NCI-H146 treated with DMSO at 0.1 percent for 48 hours (cell line): Measurements from ENCODE around the gene CHDH.
A peak's percentile ranks its signal among the peaks of the same experiment; 100 is the strongest.

Source experiments
- DNase-seq: peaks from one replicate; lab custom pipeline; 2025; ENCODE audit not compliant: unreplicated experiment; lab: John Stamatoyannopoulos, UW

The CHDH gene, protein sequence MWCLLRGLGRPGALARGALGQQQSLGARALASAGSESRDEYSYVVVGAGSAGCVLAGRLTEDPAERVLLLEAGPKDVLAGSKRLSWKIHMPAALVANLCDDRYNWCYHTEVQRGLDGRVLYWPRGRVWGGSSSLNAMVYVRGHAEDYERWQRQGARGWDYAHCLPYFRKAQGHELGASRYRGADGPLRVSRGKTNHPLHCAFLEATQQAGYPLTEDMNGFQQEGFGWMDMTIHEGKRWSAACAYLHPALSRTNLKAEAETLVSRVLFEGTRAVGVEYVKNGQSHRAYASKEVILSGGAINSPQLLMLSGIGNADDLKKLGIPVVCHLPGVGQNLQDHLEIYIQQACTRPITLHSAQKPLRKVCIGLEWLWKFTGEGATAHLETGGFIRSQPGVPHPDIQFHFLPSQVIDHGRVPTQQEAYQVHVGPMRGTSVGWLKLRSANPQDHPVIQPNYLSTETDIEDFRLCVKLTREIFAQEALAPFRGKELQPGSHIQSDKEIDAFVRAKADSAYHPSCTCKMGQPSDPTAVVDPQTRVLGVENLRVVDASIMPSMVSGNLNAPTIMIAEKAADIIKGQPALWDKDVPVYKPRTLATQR

DNA sequence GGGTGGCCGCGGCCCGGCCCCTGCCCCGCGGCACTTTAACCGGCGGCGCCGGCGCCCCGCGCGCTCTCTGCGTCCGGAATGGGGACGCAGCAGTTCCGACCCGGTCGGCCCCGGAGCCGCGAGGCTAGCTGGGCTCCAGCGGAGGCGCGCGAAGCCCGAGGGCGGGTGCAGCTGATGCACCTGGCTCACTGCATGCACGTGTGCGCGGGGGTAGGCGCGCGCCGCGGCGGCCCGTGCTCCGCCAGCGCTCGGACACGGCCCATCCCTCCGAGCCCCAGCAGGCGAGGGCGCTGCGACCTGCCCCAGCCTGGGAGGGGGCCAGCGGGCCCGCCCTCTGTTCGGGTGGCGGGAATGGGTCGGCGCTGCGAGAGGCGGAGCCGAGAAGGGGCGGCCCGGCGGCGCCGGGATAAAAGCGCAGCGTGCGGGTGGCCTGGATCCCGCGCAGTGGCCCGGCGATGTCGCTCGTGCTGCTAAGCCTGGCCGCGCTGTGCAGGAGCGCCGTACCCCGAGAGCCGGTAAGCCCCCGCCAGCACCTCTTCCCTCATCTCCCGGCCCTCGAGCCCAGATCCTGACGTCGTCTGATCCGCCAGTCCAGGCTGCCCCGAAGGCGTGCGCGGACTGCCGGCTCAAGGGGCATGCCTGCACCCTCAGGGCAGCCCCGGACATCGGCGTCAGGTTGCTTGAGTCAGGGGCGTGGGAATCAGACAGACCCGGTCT, at the start of gene CHDH, which contains the start of gene IL17RB:
Gene CHDH (minus strand): TSS at position 286 of the 717 bp plus-strand sequence. CDS start 22,411 bp downstream, outside the sequence.
Gene IL17RB (plus strand): TSS at position 435 of the 717 bp plus-strand sequence. CDS start 21 bp downstream, at position 456.
- DNase-seq, result peak; percentile 56

GRCh38 chr3:53892286-53892637, 46.0 kb upstream of the CHDH start:
- DNase-seq, result no peak

- DNase-seq, result peak; percentile 91
Observed at GRCh38 chr3:53891497-53892285, 45.5 kb upstream of the CHDH start, which contains the start of gene SELENOK. Gene SELENOK, minus strand, starts transcription at chr3:53891859.

GRCh38 chr3:53890726-53891475, 44.7 kb upstream of the CHDH start:
- peak; percentile 23 for DNase-seq

DNA sequence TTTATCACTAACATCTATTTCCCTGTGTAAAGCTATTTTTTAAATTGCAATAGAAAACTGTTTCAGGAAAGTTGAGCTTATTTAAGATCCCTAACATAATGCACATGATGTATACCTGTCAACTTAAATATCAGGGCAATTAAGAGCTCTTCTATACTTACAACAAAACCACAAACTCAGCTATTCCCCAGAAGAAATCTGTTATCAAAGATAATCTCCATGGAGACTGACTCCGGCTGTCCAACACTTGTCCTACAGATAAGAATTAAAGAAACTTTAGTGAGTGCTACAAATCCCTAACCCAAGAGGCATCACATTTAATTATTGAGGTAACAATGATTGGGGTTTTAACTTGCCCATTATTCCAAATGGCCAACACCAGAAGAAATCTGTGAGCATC, 42.0 kb upstream of the CHDH start:
- DNase-seq, result no peak

DNA sequence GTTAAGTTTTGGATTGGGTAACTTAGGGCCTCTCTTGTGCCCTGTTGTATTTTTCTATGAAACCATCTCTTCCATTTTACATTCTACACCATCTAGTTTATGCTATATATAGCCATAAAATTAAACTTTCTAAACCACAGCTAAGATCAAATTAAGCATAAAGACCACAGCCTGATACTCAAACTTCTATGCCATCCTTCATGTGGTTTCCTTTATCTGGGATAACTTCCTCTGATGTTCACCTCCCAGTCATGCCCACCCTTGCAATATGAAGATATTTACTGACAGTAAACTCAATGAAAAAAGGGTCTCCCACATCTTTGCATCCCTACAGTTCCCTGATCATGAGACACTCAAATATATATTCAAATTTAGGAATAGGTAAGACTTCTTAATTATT, 41.2 kb upstream of the CHDH start:
- no peak for DNase-seq

DNA sequence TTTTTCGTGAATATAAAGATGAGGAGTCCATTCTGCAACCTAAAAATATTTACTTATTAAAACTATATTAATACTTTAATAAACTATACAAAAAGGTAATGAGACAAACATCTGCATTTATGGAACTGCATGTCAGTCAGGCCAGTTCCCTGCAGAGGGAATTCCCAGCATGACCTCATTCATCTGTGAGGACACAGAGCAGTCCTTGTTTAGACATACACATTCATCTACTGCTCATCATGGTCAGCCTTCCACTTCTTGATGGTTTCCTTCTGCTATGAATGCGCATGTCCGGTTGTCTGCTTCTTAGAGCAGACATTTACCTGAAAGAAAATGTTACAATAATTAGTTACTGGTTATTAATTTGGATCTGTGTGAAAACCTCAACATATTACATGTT, 39.0 kb upstream of the CHDH start:
- DNase-seq, result no peak

GRCh38 chr3:53884623-53885022, 38.4 kb upstream of the CHDH start:
- DNase-seq, result no peak

DNA sequence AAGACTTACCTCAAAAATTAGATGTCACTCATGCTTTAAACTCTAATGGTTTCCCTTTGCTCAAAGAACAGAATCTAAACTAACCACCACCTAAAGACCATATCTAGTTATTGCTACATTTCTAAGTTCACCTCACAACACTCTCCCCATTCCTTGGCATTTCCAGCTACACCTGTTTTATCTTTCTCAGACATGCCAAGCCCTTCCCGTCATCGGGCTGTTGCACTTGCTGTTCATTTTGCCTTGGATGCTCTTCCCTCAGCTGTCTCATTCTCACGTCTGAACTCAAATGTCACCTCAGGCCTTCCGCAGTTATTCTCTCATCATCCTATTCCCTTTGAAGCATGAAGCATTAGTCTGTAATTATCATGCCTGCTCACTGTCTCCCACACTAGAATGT, 36.8 kb upstream of the CHDH start:
- DNase-seq, result no peak

- peak; percentile 62 for DNase-seq
Observed at GRCh38 chr3:53881691-53882593, 35.7 kb upstream of the CHDH start, which contains the start of gene ACTR8. Gene ACTR8, minus strand, starts transcription at chr3:53882152. Its CDS starts 51 bp downstream, at chr3:53882101.

- DNase-seq, result no peak
Observed at GRCh38 chr3:53880396-53881345, 34.5 kb upstream of the CHDH start.

DNA sequence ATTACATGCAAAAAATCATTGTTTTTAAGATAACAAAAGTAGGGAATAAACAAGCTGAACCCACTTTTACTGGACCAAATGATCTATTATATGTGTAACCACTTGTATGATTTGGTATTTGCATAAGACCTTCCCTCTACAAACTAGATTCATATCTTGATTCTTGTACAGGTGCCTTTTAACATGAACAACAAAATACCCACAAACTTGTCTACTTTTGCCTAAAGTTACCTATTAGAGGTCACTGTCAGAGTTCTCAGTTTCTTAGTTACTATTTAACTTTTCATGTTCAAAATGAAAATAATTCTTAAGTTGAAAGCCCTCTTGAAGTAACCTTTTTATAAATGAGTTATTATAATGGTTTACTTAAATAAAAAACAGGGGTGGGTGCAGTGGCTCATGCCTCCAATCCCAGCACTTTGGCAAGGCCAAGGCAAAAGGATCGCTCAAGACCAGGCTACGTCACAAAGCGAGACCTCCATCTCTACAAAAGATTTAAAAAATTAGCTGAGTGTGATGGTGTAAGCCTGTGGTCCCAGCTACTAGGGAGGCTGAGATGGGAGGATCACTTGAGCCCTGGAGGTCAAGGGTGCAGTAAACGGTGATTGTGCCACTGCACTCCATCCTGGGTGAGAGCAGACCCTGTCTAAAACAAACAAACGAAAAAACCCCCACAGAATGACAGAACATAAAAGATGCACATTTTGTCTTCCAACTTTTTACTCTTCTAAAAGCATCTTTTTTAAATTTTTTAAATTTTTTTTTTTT, 19.7 kb upstream of the CHDH start:
- no peak for DNase-seq

DNA sequence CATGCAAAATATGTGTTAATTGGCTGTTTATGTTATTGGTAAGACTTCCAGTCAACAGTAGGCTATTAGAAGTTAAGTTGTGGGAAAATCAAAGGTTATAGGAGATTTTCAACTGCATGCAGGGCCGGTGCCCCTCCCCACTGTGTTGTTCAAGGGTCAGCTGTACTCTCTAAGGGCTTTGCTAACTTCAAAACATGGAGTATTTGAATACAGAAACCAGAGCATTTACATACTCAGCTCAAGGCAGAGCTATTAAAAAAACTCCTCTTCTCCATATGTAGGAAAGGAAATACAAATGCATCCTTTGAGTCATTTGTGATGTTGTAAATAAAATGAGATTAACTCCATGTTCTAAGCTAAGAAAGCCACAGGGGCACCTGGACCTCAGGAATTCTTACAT, 16.9 kb upstream of the CHDH start:
- DNase-seq, result no peak

GRCh38 chr3:53862241-53862640, 16.0 kb upstream of the CHDH start:
- no peak for DNase-seq

DNA sequence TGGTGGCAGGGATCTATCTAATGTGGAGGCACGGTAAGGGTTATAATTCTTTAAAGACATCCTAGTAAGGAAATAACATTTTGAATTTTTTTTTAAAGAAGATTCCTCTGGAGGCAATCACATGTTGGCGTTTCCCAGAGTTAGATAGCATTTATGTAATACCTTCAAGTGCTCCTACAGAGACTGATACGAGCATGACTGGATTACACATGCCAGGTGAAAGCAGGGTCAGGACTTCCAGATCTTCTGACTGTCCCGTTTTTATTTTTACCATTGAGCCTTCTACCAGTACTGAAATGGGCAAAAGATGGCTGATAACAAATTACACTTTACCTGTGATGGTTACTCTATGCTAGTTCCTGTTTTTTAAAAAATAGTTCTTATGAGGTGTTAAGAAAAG, 14.0 kb upstream of the CHDH start:
- no peak for DNase-seq

DNA sequence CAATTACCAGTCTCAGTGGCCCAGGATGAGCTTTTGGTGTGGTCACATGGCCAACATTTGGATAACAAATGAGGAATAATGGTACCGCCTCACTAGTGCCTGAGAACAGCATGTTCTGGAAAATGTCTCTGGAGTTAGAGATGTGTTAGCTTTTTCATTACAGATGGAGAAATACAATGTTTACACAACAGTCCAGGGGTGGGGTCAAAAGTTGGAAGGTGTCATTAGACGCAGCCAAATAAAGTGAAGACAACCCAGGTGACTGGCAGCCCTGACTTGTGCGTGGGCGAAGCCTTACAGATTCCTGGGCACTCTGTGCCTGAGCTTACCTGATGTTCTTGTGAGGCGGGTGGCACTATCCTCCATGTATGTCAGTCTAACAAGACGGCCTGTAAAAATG, 13.0 kb upstream of the CHDH start:
- DNase-seq, result no peak

DNA sequence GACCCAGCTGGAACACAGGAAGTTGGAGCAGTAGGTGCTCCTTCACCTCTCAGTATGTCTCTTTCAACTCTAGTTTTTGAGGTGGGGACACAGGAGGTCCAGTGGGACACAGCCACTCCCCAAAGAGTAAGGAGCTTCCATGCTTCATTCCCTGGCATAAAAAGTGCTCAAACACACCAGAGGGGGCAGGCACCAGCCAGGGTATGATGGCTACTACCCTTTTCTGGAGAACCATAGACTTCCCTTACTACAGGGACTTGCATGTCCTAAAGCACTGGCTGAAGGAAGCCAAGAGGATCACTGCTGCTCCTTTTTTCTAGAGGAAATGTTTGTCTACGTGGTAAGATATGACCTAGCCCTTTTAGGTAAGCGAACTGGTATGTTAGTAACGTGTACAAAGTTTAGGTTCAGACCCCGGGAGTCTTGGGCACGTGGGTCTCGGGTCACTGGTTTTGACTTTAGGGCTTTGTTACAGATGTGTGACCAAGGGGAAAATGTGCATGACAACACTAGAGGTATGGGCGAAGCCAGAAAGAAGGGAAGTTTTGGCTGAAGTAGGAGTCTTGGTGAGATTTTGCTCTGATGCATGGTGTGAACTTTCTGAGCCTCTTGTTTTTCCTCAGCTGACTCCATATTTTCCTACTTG, 12.0 kb upstream of the CHDH start:
- no peak for DNase-seq
